AG09319 (cell line): ENCODE data around the gene METTL25B.

Source experiments
- DNase-seq: peaks from one replicate; pipeline ENCODE4 v3.0.0-alpha.2; 2010; ENCODE audit warnings: low read depth; ENCODE audit errors: extremely low read depth
- CTCF ChIP-seq: IDR thresholded peaks from 2 replicates; pipeline ENCODE4 v1.5.1; 2011; ENCODE audit warnings: low read depth, mild to moderate bottlenecking, inconsistent platforms, low read length, moderate library complexity

METTL25B gene

GRCh38 chr1:156689953-156690674, 38.2 kb upstream of the METTL25B start:
- DNase-seq, result no peak
- no peak for TF ChIP-seq CTCF

DNA sequence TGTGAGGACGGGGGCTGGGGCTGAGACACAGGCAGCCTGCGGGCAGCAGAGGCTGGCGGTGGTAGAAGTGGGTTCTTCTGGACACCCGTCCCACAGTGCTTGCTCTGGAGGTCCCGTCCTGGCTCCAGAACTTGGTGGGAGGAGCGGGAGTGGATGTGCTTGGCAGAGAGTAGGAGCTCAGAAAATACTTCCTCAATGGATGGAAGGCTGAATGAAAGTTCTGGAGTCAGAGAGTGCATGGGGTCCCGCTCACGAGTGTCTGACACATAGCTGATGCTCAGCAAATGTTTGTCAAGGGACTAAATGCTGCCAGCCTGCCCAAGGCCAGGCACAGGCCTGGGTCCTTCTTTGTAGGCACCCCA, 37.6 kb upstream of the METTL25B start:
- DNase-seq, result no peak
- TF ChIP-seq CTCF, result no peak

- DNase-seq, result no peak
- no peak for TF ChIP-seq CTCF
Measured at GRCh38 chr1:156691191-156691590, 37.1 kb upstream of the METTL25B start.

DNA sequence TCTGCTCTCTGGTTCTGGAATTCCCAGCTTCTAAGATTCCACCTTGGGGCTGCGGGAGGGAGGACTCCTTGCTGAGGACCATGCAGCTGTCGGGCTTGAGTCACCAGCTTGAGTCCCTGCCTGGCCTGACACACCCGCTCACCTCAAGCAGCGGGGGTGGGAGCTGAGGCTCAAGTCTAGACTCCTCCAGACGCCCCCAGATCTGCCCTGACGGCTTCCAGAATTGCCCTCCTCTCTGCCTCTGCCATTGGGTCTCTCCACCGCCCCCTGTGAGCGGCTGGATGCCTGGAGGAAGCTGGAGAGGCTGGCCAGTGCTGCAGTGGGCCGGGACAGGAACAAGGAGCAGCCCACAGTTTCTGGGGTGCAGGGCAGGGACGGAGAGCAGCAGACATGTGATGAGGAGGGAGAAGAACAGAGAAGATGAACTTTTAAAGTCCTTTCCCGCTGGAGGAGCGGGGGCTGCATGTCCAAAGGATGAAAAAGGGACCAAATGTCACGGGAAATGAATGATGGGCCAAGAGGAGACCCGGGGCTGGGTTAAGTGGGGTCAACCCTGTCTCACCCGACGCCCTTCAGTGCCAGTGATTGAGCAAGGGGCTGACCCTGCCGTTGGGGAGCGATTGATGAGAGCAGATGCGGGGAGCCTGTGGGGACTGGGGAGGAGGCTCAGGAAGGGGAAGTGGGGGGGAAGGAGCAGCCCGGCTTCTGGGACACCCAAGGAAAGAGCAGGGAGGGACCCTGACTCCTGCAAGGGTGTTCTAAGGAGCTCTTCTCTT, 36.4 kb upstream of the METTL25B start:
- DNase-seq, result no peak
- peak; percentile 28 for TF ChIP-seq CTCF

GRCh38 chr1:156692441-156692924, 35.8 kb upstream of the METTL25B start:
- no peak for TF ChIP-seq CTCF
- DNase-seq, result no peak

DNA sequence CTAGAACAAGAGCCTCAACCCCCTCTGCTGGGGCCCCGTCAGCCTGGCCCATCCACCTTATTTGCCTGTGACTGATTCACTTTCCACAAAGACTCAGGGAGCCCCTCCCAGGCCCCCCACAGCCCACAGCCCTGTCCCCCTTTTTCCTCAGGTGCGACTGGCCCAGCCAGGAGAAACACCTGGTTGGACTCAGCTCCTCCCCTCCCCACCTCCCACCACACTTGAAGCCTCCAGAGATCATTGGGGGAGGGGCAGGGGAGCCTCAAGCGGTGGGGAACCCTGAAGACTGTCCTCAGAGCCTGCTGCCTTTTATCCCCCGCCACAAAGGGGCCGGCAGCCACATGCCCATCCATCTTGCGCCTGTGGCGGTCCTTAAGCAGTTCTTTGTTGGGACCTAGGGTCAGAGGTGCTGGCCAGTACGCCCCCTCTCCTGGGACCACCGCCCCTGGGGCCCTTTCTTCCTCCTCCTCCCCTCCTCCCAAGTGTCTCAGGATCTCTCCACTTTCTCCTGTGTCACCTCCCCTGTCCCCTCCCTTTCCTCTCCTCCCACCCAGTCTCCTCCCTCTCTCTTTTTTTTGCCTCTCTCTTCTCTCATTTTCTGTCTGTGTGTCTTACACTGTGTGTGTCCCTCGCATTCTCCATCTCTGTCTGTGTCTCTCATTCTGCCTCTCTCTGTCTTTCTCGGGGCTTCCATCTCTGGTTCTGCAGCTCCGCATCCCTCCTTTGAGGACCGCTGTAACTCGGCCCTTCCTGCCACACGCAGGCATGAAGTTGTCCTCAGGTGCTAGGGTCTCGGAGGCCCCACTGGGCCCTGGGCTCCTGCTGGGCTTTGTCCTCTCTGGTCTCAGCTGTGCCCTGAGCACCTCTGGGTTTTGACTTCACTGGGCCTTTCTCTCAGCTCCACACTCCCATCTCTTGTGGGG, 35.1 kb upstream of the METTL25B start:
- DNase-seq, result no peak
- TF ChIP-seq CTCF, result no peak
